HFF-Myc (cell line): Measurements from ENCODE around the gene OR2L8.
A peak's percentile ranks its signal among the peaks of the same experiment; 100 is the strongest.
"Not testable (repeated sequence)": the region's sequence is repeated elsewhere in the genome, so short reads cannot be mapped to it uniquely, and the experiment has no call there.

Experiments
- DNase-seq: peaks from one replicate; pipeline ENCODE4 v3.0.0-alpha.2; 2011; ENCODE audit warnings: low read depth; ENCODE audit errors: extremely low read depth
- H3K4me3 ChIP-seq: replicated peaks from 2 replicates; pipeline ENCODE4 v1.5.1; 2011; ENCODE audit warnings: low read depth, mild to moderate bottlenecking, control low read depth, low read length
- CTCF ChIP-seq: IDR thresholded peaks from 2 replicates; pipeline ENCODE4 v1.5.1; 2012; ENCODE audit warnings: mild to moderate bottlenecking, low read depth, low read length, control low read depth; ENCODE audit errors: missing control alignments

Gene OR2L8

GRCh38 chr1:247936415-247936814 lies 12.2 kb upstream of the OR2L8 start:
- DNase-seq: no peak
- no peak for TF ChIP-seq CTCF
- H3K4me3 ChIP-seq: no peak overlapping the region

GRCh38 chr1:247936965-247937734 lies 11.5 kb upstream of the OR2L8 start:
- not testable (repeated sequence) for DNase-seq, H3K4me3 ChIP-seq
- TF ChIP-seq CTCF: peak; percentile 54

GRCh38 chr1:247942624-247943023 lies 6.0 kb upstream of the OR2L8 start:
- no peak for TF ChIP-seq CTCF
- no peak overlapping the region for H3K4me3 ChIP-seq
- DNase-seq: no peak

GRCh38 chr1:247953408-247953807 lies 4.8 kb downstream of the OR2L8 start:
- TF ChIP-seq CTCF: no peak
- no peak overlapping the region for H3K4me3 ChIP-seq
- no peak for DNase-seq

GRCh38 chr1:247961791-247962190 lies 13.1 kb downstream of the OR2L8 start:
- no peak for TF ChIP-seq CTCF
- DNase-seq: no peak
- H3K4me3 ChIP-seq: no peak overlapping the region

- no peak for DNase-seq
- no peak for TF ChIP-seq CTCF
- no peak overlapping the region for H3K4me3 ChIP-seq
Measured at GRCh38 chr1:247962911-247963588, 14.4 kb downstream of the OR2L8 start.
